IPS-15b (cell line): ENCODE data around the gene EIF4E1B.

Experiments used
- H3K27me3 ChIP-seq: one replicate; pipeline ENCODE4 v1.6.1; 2013; ENCODE audit warnings: low read length; ENCODE audit not compliant: control insufficient read depth, insufficient read depth
- H3K36me3 ChIP-seq: one replicate; pipeline ENCODE4 v1.6.1; 2013; ENCODE audit warnings: low read length; ENCODE audit not compliant: control insufficient read depth, insufficient read depth
- H3K4me1 ChIP-seq: one replicate; pipeline ENCODE4 v1.6.1; 2013; ENCODE audit warnings: mild to moderate bottlenecking, low read length; ENCODE audit not compliant: control insufficient read depth, insufficient read depth
- H3K4me3 ChIP-seq: one replicate; pipeline ENCODE4 v1.5.1; 2013; ENCODE audit warnings: low read depth, low read length
- H3K9ac ChIP-seq: one replicate; pipeline ENCODE4 v1.6.1; 2013; ENCODE audit warnings: low read depth, mild to moderate bottlenecking, low read length
- H3K9me3 ChIP-seq: one replicate; pipeline ENCODE4 v1.6.1; 2013; ENCODE audit warnings: mild to moderate bottlenecking, low read length; ENCODE audit not compliant: control insufficient read depth, insufficient read depth

EIF4E1B gene

DNA sequence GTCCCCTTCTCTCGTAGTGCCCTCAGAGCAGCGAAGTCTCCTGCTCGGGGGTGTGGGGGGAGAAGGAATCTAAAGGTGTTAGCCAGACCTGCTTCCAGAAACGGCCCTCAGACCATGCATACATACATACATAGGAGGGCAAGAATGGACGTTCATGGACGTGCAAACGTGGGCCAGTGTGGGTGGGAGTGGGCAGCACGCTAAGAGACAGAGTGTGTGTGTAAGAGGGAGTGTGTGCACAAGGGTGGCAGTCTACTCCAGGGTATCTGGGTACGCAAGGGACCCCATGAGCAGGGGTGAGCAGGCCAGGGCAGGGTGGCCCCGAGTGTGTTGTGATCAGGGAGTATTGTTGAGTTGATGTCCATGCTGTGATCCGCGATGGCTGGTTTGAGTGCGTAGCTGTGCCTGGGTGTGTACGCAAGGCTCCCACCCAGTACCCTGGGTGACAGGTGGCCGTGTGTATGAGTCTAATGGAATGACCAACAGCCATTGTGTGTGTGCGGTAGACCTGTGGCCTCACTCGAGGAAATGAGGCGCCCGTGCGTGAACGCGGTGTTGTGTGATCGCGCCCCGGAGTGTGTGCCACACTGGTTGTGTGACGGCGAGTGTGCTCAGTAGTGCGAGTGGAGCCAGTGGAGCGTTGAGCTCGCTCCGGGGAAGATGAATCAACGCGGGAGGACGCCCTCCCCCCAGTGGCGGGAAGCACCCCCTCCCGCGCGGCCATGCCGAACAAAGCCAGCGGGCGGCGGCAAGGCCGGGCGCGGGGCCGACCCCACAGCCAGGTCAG is 21.3 kb upstream of the EIF4E1B start:
- Histone ChIP-seq H3K4me1 (peaks cover 4% of the 10 kb centered on the region), H3K27me3 (peaks cover 23% of the 10 kb centered on the region), H3K36me3 (no peaks in the 10 kb centered on the region), H3K4me3 (peak overlapping the region; percentile 76), H3K9ac (peak overlapping the region; percentile 54), H3K9me3 (no peaks in the 10 kb centered on the region)

DNA sequence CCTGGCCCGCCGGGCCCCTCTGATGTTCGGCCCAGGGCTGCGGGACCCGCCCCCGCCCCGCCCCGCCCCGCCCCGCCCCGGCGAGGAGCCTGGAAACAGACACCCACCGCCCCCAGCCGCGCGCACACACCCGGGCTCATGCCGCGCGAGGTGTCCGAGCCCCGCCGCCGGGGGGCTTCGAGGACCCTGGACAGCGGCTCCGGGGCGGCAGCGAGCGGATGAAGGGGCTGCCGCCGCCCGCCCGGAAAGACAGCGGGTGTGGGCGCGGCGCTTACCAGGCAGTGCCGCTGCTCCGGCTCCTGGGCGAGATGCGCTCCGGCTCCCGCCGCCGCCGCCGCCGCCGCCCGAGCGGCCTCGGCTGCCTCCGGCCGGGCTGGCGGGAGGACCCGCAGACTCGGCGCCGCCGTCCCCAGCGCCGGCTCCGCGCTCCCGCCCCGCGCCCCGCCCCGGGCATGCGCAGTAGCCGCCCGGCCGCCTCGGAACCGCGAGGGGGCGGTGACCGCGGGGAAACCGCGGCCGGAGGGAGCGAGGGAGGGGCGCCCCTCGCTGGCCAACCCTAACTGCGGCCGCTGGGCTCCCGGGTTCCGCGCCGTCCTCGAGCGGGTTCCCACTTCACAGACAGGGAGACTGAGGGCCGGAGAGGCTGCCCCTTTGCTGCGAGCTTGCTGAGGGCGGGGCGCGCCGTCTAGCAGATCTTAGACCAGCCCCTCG is 20.6 kb upstream of the EIF4E1B start, which contains the start of gene GPRIN1:
Gene GPRIN1, minus strand, starts transcription at position 433 of the 711 bp plus-strand sequence. CDS start 10,322 bp downstream, outside the sequence.
- Histone ChIP-seq H3K27me3 (peaks cover 23% of the 10 kb centered on the region), H3K9me3 (no peaks in the 10 kb centered on the region), H3K4me1 (peaks cover 4% of the 10 kb centered on the region), H3K9ac (peak within 1 kb of the TSS; percentile 54), H3K36me3 (no peaks in the 10 kb centered on the region), H3K4me3 (peak within 1 kb of the TSS; percentile 76)

DNA sequence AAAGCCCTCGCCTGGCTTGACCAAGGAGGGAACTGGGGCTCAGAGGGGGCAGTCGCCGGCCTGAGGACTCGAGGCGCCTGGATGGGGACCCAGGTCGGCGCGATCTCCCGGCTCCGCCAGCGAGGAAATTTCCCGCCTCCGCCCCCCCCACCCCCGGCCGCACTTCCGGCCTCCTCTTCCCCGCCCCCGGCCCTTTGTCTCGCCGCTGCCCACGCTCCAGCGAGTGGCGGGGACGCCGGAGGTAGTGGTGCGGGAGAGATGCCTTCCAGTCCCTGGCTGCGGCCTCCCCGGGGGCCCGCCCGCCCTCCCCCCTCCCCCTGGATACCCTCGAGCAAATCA is 20.1 kb upstream of the EIF4E1B start:
- no peaks in the 10 kb centered on the region for H3K9me3 ChIP-seq
- peaks cover 4% of the 10 kb centered on the region for H3K4me1 ChIP-seq
- peaks cover 23% of the 10 kb centered on the region for H3K27me3 ChIP-seq
- no peak overlapping the region for H3K9ac ChIP-seq
- H3K4me3 ChIP-seq = peak overlapping the region; percentile 56
- H3K36me3 ChIP-seq = no peaks in the 10 kb centered on the region

DNA sequence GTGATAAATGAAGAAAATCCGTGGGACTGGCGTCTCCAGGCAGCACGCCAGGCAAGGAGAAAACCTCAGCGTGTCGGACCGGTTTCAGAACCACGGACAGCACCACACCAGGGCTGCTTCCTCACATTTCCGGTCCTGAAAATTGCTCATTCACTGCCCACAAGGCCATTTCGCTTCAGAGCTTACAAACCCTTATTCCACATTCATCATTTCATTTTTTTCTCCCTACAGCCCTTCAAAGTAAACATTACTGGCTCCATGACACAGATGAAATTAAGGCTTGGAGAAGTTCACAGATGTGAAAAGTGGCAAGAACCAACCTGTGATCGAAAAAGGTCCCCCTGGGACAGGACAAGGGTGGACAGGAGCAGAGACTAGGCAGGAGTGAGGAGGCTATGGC is 19.0 kb upstream of the EIF4E1B start:
- no peaks in the 10 kb centered on the region for H3K9me3 ChIP-seq
- peaks cover 23% of the 10 kb centered on the region for H3K27me3 ChIP-seq
- no peak overlapping the region for H3K9ac ChIP-seq
- H3K4me1 ChIP-seq = peaks cover 4% of the 10 kb centered on the region
- no peaks in the 10 kb centered on the region for H3K36me3 ChIP-seq
- no peak overlapping the region for H3K4me3 ChIP-seq

DNA sequence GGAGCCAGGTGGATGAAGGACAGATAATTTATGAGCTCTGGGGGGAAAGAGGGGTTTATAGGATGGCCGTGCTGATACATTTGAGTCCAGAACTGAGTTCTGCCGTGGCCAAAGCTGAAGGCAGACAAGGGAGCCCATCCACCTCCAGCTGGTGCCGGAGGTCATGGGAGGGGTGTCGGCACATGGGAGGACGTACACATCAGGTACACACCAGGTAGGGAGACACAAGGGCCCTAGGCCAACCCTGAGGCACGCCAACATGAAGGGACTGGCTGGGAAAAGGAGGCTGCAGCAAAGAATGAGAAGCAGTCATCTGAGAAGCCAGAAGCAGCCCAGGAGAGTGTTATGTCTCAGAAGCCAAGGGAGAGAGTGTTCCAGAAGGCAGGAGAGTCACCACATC is 18.5 kb upstream of the EIF4E1B start:
- peaks cover 28% of the 10 kb centered on the region for H3K27me3 ChIP-seq
- no peaks in the 10 kb centered on the region for H3K36me3 ChIP-seq
- H3K9me3 ChIP-seq = no peaks in the 10 kb centered on the region
- peaks cover 4% of the 10 kb centered on the region for H3K4me1 ChIP-seq
- H3K4me3 ChIP-seq = no peak overlapping the region
- H3K9ac ChIP-seq = no peak overlapping the region

DNA sequence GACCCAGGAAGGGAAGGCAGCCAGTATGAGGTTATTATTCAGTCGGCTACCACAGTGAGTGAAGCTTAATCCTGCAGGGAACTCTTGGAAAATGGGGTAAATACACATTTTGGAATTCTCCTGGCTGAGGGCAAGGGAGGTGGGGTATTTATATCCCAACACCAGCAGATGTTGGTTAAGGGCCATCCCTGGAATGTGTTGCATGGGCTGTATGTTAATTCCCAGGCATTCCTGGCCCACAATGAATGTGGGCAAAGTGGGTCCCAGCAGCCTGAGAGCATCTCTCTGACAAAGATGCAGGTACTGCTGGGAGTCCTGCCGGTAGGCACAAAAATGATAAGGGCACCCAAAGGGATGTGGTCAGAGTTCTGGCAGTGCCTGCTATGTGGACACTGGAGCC is 17.6 kb upstream of the EIF4E1B start:
- Histone ChIP-seq H3K9ac (no peak overlapping the region), H3K36me3 (no peaks in the 10 kb centered on the region), H3K27me3 (peaks cover 33% of the 10 kb centered on the region), H3K4me1 (peaks cover 4% of the 10 kb centered on the region), H3K4me3 (no peak overlapping the region), H3K9me3 (no peaks in the 10 kb centered on the region)

DNA sequence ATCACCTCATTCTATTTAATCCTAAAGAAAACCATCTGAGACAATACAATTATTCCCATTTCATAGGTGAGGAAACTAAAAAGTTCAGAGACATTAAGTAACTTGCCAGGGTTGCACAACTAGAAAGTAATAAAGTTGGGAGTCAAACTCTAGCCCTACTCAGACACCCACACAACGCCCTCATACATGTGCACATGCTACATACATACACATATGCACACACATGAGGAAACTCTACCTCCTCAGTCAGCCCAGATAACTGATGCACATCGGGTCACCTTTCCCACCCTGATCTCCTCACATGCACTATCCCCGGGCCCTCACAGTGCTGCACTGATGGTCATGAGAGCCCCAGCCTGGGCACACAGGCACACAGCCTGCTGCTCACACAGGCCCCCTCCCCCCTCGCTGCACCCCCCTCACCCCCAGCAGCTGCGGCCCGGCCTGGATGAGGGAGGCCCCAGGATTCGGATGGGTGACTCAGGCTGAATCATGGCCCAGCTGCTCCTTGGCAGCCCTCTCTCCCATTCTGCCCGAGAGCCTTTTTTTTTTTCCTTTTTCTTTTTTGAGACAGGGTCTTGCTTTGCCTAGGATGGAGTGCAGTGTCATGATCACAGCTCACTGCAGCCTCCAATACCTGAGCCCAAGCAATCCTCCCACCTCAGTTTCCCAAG is 15.5 kb upstream of the EIF4E1B start:
- Histone ChIP-seq H3K4me1 (peaks cover 3% of the 10 kb centered on the region), H3K9me3 (no peaks in the 10 kb centered on the region), H3K4me3 (no peak overlapping the region), H3K36me3 (no peaks in the 10 kb centered on the region), H3K27me3 (peaks cover 37% of the 10 kb centered on the region), H3K9ac (no peak overlapping the region)

DNA sequence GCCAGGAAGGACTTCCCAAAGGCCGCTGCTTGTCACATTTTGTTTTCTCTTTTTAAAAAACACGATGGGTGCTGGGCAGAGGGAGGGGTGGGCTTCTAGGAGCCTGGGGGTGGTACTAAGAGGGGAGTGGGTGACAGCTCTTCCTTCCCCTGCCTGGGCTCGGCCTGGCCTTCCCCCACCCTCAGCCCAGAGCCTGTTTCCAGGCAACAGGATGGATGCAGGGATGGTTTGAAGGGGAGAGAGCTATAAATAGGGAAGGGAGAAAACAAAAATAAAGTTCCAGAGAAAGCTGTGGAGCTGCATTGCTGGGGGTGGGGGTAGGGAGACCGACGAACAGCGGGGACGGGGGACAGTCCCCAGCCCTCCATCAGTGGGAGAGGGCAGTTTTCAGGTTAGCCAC is 14.0 kb upstream of the EIF4E1B start:
- no peaks in the 10 kb centered on the region for H3K36me3 ChIP-seq
- no peaks in the 10 kb centered on the region for H3K9me3 ChIP-seq
- no peak overlapping the region for H3K4me3 ChIP-seq
- no peak overlapping the region for H3K9ac ChIP-seq
- H3K4me1 ChIP-seq = peaks cover 3% of the 10 kb centered on the region
- H3K27me3 ChIP-seq = peaks cover 40% of the 10 kb centered on the region

DNA sequence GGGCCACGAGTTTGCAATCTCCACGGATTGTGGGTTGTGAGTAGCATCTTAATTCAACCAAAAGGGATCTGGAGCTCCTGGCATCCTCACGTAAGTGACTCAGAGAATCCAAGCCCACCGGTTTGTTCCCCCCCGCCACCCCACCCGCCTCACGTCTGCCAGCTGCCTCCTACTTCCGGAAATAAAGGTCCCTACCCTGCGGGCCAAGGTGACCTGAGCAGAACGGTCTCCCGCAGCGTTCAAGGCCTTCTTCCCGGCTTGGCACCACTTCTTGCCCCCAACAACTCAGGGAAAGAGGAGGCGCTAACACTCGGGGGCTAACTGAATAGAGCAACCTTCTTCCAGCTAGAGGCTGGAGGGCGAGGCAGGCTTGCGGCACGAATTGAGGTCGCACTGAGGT is 11.7 kb upstream of the EIF4E1B start:
- Histone ChIP-seq H3K36me3 (no peaks in the 10 kb centered on the region), H3K27me3 (peaks cover 41% of the 10 kb centered on the region), H3K4me1 (peaks cover 2% of the 10 kb centered on the region), H3K4me3 (peak overlapping the region; percentile 39), H3K9ac (no peak overlapping the region), H3K9me3 (no peaks in the 10 kb centered on the region)

DNA sequence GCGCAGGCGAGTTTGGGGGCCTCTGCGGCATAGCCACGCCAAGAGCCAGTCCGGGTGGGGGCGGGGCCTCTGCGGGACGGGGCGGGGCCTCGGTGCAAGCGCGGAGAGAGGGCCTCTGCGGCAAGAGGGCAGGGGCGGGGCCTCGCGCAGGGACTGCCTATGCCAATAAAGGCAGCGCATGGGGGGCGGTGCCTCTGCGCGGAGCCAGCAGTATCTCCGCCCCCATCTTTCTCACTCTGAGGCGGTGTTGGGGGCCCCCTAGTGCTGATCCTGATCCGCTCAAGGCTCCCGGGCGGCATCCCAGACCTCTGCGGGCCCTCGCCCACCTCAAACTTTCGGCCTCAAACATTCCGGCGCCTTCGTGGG is 11.3 kb upstream of the EIF4E1B start:
- Histone ChIP-seq H3K9me3 (no peaks in the 10 kb centered on the region), H3K36me3 (no peaks in the 10 kb centered on the region), H3K27me3 (peaks cover 41% of the 10 kb centered on the region), H3K9ac (no peak overlapping the region), H3K4me3 (peak overlapping the region; percentile 45), H3K4me1 (peaks cover 2% of the 10 kb centered on the region)

DNA sequence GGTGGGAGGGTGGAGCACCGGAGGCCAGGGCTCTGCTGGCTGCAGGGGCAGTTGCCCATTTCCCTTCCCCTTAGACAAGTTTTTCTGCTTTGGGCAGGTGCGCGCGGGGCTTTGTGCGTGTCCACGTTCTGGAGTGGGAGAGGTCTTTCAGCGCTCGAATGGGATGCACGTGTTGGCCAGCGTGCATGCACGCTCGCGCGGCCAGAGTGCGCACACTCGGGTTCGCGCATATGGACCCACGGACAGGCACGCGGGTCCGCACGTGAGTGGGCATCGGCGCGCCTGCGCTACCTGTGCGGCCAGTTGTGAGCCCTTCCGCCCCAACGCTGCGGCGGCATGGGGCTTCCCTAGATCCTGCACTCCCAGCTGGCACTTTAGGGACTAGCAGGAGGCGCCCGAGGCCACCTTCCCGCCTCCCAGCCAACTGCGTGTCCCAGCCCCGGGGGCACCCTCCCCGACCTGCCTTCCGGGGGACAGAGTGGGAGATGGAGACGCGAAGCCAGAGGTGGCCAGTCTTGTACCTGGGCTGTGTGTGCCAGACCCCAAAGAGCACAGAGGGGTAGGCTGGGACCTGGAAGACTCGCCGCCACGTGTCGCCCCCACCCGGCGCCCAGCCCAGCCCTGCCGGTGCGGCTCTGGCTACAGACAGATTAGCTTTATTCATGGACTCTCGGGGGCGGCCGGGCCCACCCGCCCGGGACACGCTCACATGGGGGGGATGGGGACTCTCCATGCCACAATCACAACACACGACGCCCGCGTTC is 10.7 kb upstream of the EIF4E1B start:
- peaks cover 2% of the 10 kb centered on the region for H3K4me1 ChIP-seq

More for the DNA sequence above, 10.7 kb upstream of the EIF4E1B start:
- peak overlapping the region; percentile 45 for H3K4me3 ChIP-seq
- H3K36me3 ChIP-seq = no peaks in the 10 kb centered on the region
- H3K9ac ChIP-seq = no peak overlapping the region
- peaks cover 41% of the 10 kb centered on the region for H3K27me3 ChIP-seq
- H3K9me3 ChIP-seq = no peaks in the 10 kb centered on the region
